Uterus (tissue), 2 donors: ENCODE data around the gene C5.

Source experiments
- CTCF ChIP-seq, 4 experiments: fragments of 200-600 bp in 2 of 4; fragments of 450-650 bp in 2 of 4; sonication (generic) in 2 of 4; IDR thresholded peaks; one replicate each; pipeline ENCODE4 v1.5.1; 2016 to 2019; ENCODE audit warnings: antibody characterized with exemption in 4 of 4, mild to moderate bottlenecking in 2 of 4, moderate library complexity in 1 of 4
- POLR2A ChIP-seq, 2 donors: fragments of 450-650 bp; IDR thresholded peaks; one replicate each; pipeline ENCODE4 v1.6.1; 2016; ENCODE audit warnings: antibody characterized with exemption in 2 of 2, mild to moderate bottlenecking in 1 of 2, moderate library complexity in 1 of 2

- no peak for TF ChIP-seq CTCF (IDR thresholded peaks at IDR 0.05)
- no peak for TF ChIP-seq POLR2A (IDR thresholded peaks at IDR 0.05)
Measured at GRCh38 chr9:120951960-120952618, 98.0 kb downstream of the C5 start.
